ENCODE data around the gene TNN. TPM values are rescaled to one million over a fixed set of nuclear protein-coding genes. Genes with fewer than 3 reads are reported as not detected.
A peak's percentile ranks its signal among the peaks of the same experiment; 100 is the strongest.

The TNN gene
- total RNA-seq, 2 donors from 2014 or later, result 0.63 to 0.79 TPM

GRCh38 chr1:175154629-175155472 is 87.2 kb downstream of the TNN start:
- H3K4me3 ChIP-seq, result no peak overlapping the region
- H3K36me3 ChIP-seq, result peaks cover 9% of the 10 kb centered on the region
- H3K9me3 ChIP-seq, result no peaks in the 10 kb centered on the region
- no peak overlapping the region for H3K27ac ChIP-seq
- peaks cover 0 to 19% of the 10 kb centered on the region in 2 donors for H3K4me1 ChIP-seq
- peak; percentile 85 to 95 for TF ChIP-seq CTCF (IDR thresholded peaks at IDR 0.05)
- peak; percentile 74 for DNase-seq (ENCODE audit: low spot score)
- H3K27me3 ChIP-seq, result no peaks in the 10 kb centered on the region

GRCh38 chr1:175155473-175155856 is 87.8 kb downstream of the TNN start:
- H3K36me3 ChIP-seq, result peaks cover 15% of the 10 kb centered on the region

GRCh38 chr1:175155936-175156335 is 88.3 kb downstream of the TNN start:
- Histone ChIP-seq H3K4me1 (peaks cover 0 to 19% of the 10 kb centered on the region in 2 donors), H3K36me3 (peaks cover 17% of the 10 kb centered on the region), H3K9me3 (no peaks in the 10 kb centered on the region), H3K4me3 (no peak overlapping the region), H3K27ac (no peak overlapping the region), H3K27me3 (no peaks in the 10 kb centered on the region)
- no peak for TF ChIP-seq CTCF (IDR thresholded peaks at IDR 0.05)
- no peak for DNase-seq (ENCODE audit: low spot score)

More at GRCh38 chr1:175155473-175155856, 87.8 kb downstream of the TNN start:
- no peak for TF ChIP-seq CTCF (IDR thresholded peaks at IDR 0.05)
- DNase-seq (ENCODE audit: low spot score), result no peak
- Histone ChIP-seq H3K4me3 (no peak overlapping the region), H3K9me3 (no peaks in the 10 kb centered on the region), H3K27me3 (no peaks in the 10 kb centered on the region), H3K4me1 (peaks cover 0 to 19% of the 10 kb centered on the region in 2 donors), H3K27ac (no peak overlapping the region)

GRCh38 chr1:175157200-175157599 is 89.6 kb downstream of the TNN start:
- Histone ChIP-seq H3K4me1 (peaks cover 0 to 13% of the 10 kb centered on the region in 2 donors), H3K27ac (no peak overlapping the region), H3K36me3 (peaks cover 22% of the 10 kb centered on the region), H3K9me3 (no peaks in the 10 kb centered on the region), H3K4me3 (no peak overlapping the region), H3K27me3 (no peaks in the 10 kb centered on the region)
- no peak for TF ChIP-seq CTCF (IDR thresholded peaks at IDR 0.05)
- DNase-seq (ENCODE audit: low spot score), result no peak

GRCh38 chr1:175158170-175158591 is 90.5 kb downstream of the TNN start:
- H3K36me3 ChIP-seq, result peaks cover 31% of the 10 kb centered on the region
- H3K4me3 ChIP-seq, result no peak overlapping the region
- no peaks in the 10 kb centered on the region for H3K9me3 ChIP-seq
- H3K27me3 ChIP-seq, result no peaks in the 10 kb centered on the region
- no peak for DNase-seq (ENCODE audit: low spot score)
- H3K27ac ChIP-seq, result no peak overlapping the region
- peaks cover 0 to 11% of the 10 kb centered on the region in 2 donors for H3K4me1 ChIP-seq
- TF ChIP-seq CTCF (IDR thresholded peaks at IDR 0.05), result no peak
